ENCODE results near the gene FUT9. TPM values are rescaled to one million over a fixed set of nuclear protein-coding genes. Genes with fewer than 3 reads are reported as not detected.

FUT9 gene
- total RNA-seq, 1 experiment from 2014 or later, result not detected

DNA sequence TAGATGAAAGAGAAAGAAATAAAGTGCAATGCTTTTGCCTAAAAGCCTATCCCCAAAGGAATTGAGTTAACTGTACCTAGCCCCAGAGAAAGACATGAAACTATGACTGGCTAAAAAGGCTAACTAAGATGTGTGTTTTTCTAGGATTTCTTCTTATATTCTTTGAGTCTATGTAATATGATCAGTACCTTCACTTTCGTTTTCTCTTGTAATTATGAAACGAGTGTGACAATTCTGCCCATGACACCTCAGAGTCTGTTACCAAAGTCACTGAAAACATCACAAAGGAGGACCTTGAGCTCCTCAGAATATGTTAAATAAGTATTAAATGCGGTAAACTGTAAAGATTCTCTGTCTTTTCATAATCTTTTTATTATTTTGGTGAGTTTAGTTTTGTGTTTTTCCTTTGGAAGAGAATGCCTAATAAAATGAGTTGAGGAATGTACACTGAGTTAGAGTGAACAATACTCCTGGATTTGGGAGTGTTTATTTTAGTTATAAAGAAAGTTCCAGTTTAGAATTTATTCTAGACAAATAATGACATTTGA is 141.3 kb downstream of the FUT9 start:
- no peak for TF ChIP-seq SIN3A (IDR thresholded peaks at IDR 0.05; ENCODE audit: borderline replicate concordance, insufficient read depth, low read depth, low read length)
- TF ChIP-seq, protein P1, sequence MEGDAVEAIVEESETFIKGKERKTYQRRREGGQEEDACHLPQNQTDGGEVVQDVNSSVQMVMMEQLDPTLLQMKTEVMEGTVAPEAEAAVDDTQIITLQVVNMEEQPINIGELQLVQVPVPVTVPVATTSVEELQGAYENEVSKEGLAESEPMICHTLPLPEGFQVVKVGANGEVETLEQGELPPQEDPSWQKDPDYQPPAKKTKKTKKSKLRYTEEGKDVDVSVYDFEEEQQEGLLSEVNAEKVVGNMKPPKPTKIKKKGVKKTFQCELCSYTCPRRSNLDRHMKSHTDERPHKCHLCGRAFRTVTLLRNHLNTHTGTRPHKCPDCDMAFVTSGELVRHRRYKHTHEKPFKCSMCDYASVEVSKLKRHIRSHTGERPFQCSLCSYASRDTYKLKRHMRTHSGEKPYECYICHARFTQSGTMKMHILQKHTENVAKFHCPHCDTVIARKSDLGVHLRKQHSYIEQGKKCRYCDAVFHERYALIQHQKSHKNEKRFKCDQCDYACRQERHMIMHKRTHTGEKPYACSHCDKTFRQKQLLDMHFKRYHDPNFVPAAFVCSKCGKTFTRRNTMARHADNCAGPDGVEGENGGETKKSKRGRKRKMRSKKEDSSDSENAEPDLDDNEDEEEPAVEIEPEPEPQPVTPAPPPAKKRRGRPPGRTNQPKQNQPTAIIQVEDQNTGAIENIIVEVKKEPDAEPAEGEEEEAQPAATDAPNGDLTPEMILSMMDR (IDR thresholded peaks at IDR 0.05), result no peak
- intact Hi-C loops (cut with micrococcal nuclease; ENCODE audit: unreplicated experiment), result no loop called here
- no peaks in the 10 kb centered on the region for H3K27me3 ChIP-seq (ENCODE audit: control insufficient read depth, insufficient read depth, low read length)
- H3K36me3 ChIP-seq (ENCODE audit: control insufficient read depth, insufficient read depth, low read length), result no peaks in the 10 kb centered on the region
- H3K4me3 ChIP-seq (ENCODE audit: low read depth in 2 of 2, low read length in 2 of 2), result no peak overlapping the region
- H3K9me3 ChIP-seq (ENCODE audit: control insufficient read depth, insufficient read depth, low read depth, low read length), result no peaks in the 10 kb centered on the region
- BruUV-seq (replicated peaks), result no TSS peak
- CTCF ChIA-PET, result no interaction called here
- in situ Hi-C loops (cut with HindIII; ENCODE audit: low pct_unique_long_range_greater_than_20kb, low sequenced_read_pairs), result no loop called here
- no peak for ATAC-seq
- no peak for DNase-seq (ENCODE audit: low read depth, low spot score)
- H3K27ac ChIP-seq (ENCODE audit: low read length), result no peak overlapping the region
- POLR2A ChIA-PET, result no interaction called here
- no peaks in the 10 kb centered on the region for H3K4me1 ChIP-seq (ENCODE audit: control insufficient read depth, insufficient read depth, low read length)

DNA sequence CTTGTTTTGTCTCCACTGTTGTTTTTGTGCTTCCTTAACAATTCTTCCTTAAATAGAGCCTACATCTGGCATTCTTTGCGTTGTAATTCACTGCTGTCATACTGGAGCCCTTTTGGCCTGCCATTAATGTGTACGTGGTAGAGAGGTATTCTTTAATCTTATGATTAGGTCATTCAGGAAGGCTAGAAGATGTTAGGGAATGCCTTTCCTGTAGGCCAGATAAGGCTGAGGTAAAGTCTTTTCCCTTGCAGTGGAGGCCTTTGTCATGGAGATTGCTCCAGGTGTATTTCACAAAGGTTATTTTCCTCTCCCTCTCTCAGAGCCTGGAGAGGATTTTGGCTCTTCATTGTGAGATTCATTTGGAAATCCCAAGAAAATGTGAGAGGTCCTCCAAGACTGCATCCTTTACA is 146.9 kb downstream of the FUT9 start:
- DNase-seq (ENCODE audit: low read depth, low spot score) (no peak), ATAC-seq (no peak)
- intact Hi-C loops (cut with micrococcal nuclease; ENCODE audit: unreplicated experiment), result no loop called here
- H3K9me3 ChIP-seq (ENCODE audit: control insufficient read depth, insufficient read depth, low read depth, low read length), result no peaks in the 10 kb centered on the region
- H3K4me1 ChIP-seq (ENCODE audit: control insufficient read depth, insufficient read depth, low read length), result no peaks in the 10 kb centered on the region
- H3K4me3 ChIP-seq (ENCODE audit: low read depth in 2 of 2, low read length in 2 of 2), result no peak overlapping the region
- no peak for TF ChIP-seq SIN3A (IDR thresholded peaks at IDR 0.05; ENCODE audit: borderline replicate concordance, insufficient read depth, low read depth, low read length)
- no peak for TF ChIP-seq TCF7L2 (IDR thresholded peaks at IDR 0.05; ENCODE audit: low read depth, low read length)
- no peak for TF ChIP-seq POLR2AphosphoS5 (IDR thresholded peaks at IDR 0.05; ENCODE audit: low read depth, low read length)
- TF ChIP-seq, protein P2, sequence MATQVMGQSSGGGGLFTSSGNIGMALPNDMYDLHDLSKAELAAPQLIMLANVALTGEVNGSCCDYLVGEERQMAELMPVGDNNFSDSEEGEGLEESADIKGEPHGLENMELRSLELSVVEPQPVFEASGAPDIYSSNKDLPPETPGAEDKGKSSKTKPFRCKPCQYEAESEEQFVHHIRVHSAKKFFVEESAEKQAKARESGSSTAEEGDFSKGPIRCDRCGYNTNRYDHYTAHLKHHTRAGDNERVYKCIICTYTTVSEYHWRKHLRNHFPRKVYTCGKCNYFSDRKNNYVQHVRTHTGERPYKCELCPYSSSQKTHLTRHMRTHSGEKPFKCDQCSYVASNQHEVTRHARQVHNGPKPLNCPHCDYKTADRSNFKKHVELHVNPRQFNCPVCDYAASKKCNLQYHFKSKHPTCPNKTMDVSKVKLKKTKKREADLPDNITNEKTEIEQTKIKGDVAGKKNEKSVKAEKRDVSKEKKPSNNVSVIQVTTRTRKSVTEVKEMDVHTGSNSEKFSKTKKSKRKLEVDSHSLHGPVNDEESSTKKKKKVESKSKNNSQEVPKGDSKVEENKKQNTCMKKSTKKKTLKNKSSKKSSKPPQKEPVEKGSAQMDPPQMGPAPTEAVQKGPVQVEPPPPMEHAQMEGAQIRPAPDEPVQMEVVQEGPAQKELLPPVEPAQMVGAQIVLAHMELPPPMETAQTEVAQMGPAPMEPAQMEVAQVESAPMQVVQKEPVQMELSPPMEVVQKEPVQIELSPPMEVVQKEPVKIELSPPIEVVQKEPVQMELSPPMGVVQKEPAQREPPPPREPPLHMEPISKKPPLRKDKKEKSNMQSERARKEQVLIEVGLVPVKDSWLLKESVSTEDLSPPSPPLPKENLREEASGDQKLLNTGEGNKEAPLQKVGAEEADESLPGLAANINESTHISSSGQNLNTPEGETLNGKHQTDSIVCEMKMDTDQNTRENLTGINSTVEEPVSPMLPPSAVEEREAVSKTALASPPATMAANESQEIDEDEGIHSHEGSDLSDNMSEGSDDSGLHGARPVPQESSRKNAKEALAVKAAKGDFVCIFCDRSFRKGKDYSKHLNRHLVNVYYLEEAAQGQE (IDR thresholded peaks at IDR 0.05; ENCODE audit: insufficient read depth in 1 of 2, low read depth in 2 of 2, low read length in 1 of 2), result no peak
- TF ChIP-seq, protein P1 (IDR thresholded peaks at IDR 0.05), result no peak
- no peaks in the 10 kb centered on the region for H3K36me3 ChIP-seq (ENCODE audit: control insufficient read depth, insufficient read depth, low read length)
- ChIA-PET POLR2A (interaction anchor here (0.6 kb wide), 1 partner anchor 9 kb away, joined by 5 read pairs; no protein-coding TSS in a partner anchor), CTCF (no interaction called here)
- no peaks in the 10 kb centered on the region for H3K27me3 ChIP-seq (ENCODE audit: control insufficient read depth, insufficient read depth, low read length)
- BruUV-seq (replicated peaks), result no TSS peak
- H3K27ac ChIP-seq (ENCODE audit: low read length), result no peak overlapping the region
- in situ Hi-C loops (cut with HindIII; ENCODE audit: low pct_unique_long_range_greater_than_20kb, low sequenced_read_pairs), result no loop called here

Measured in Panc1 (cell line).